Right lobe of liver (tissue), 4 donors: Measurements from ENCODE around the gene RCSD1.

Experiments used
- CTCF ChIP-seq, 4 donors: fragments of 200-600 bp in 3 of 4; fragments of 450-650 bp in 1 of 4; IDR thresholded peaks; one replicate each; pipeline versions ENCODE4 v1.5.1 to v1.8.0; 2016 to 2022; ENCODE audit warnings: antibody characterized with exemption in 4 of 4, mild to moderate bottlenecking in 2 of 4
- POLR2A ChIP-seq: fragments of 450-650 bp; IDR thresholded peaks from one replicate; pipeline ENCODE4 v1.6.1; 2017; ENCODE audit warnings: antibody characterized with exemption, mild to moderate bottlenecking
- donor health status: DM: no; HTN: no; CAD: no.
- donor health status: DM: no; HTN: no; CAD: no.
- donor health status: DM: no; HTN: yes; CAD: no.

GRCh38 chr1:167648252-167648849, 18.3 kb downstream of the RCSD1 start:
- no peak for TF ChIP-seq CTCF (IDR thresholded peaks at IDR 0.05)
- TF ChIP-seq POLR2A = no peak
